GM18909 (cell line): ENCODE data around the gene MYO16.

ENCODE experiments used
- ATAC-seq: cut with Tn5 transposase; IDR thresholded peaks from one replicate; pipeline ENCODE4 v1.9.1; 2021; ENCODE audit warnings: mild to moderate bottlenecking; ENCODE audit not compliant: unreplicated experiment, poor library complexity

Gene MYO16

GRCh38 chr13:108657519-108657918 lies 28.1 kb downstream of the MYO16 start:
- no peak for ATAC-seq

GRCh38 chr13:108662528-108662927 lies 33.1 kb downstream of the MYO16 start:
- no peak for ATAC-seq

GRCh38 chr13:108663710-108664109 lies 34.3 kb downstream of the MYO16 start:
- no peak for ATAC-seq

GRCh38 chr13:108667205-108667604 lies 37.8 kb downstream of the MYO16 start:
- ATAC-seq = no peak

DNA sequence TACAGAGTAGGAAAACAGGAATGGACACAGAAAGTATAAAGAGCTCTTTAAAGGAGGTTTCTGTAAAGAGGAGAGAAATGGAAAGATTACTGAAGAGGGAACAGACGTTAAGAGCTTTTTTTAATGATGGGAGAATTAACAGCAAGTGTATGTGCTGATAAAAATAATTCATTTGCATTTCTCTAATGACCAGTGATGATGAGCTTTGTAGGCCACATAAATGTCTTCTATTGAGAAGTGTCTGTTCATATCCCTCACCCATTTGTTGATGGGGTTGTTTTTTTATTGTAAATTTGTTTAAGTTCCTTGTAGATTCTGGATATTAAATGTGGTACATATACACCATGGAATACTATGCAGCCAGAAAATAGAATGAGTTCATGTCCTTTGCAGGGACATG lies 40.0 kb downstream of the MYO16 start:
- no peak for ATAC-seq

DNA sequence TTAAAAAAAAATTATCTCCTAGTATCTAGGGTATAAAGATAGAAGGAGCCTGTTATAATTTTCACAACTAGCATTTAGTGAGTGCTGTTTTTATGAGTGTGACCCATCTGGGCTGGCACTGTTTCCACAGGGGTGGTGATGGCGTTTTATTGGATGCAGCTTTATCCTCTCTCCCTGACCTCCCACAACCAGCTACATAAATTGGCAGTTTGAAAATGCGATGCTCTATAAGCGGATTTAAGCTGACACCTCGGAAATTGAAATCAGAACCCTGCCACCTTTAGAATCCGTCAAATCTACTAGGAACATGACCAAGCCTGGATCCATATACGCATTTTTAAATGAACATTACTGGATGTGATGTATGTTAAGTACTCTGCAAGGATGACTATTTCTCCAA lies 44.9 kb downstream of the MYO16 start:
- ATAC-seq = no peak

DNA sequence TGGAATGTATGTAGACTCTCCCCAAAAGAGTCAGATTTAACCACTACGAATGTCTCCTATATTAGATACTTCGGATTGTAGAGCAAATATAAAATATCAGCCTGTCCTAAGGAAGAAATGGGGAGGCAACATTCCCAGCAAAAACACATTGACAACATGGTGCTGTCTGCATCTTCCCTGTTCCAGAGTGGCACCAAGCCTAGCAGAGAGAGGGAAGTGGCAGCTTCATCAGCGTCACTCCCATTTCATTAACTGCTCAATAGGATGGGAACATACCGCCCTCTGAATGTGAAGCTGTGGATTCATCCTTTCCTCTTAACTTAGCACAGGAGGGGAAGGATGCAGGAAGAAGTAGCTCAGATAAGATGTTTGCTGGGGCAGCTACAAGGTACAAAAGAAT lies 45.4 kb downstream of the MYO16 start:
- ATAC-seq = no peak

DNA sequence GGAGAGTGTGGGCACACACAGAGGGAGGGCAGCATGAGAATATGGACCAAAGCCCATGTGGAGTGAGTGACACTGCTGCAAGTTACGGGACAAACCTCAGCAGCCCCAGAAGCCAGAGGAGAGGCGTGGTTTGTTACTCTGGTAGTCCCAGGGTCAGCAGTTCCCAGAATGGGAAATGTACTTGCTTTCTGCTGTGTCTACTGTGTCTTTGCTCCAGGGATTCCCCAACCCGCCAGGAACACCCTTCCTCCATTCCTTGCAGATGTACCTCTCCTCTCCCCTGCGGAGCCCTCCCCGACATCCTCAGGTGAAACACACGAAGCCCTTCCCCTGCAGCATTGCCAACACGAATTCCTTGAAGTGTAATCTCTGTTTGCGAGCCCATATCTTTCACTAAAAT lies 47.2 kb downstream of the MYO16 start:
- ATAC-seq = no peak

- ATAC-seq = no peak
Measured at GRCh38 chr13:108677806-108678205, 48.4 kb downstream of the MYO16 start.

GRCh38 chr13:108680011-108680410 lies 50.6 kb downstream of the MYO16 start:
- no peak for ATAC-seq

DNA sequence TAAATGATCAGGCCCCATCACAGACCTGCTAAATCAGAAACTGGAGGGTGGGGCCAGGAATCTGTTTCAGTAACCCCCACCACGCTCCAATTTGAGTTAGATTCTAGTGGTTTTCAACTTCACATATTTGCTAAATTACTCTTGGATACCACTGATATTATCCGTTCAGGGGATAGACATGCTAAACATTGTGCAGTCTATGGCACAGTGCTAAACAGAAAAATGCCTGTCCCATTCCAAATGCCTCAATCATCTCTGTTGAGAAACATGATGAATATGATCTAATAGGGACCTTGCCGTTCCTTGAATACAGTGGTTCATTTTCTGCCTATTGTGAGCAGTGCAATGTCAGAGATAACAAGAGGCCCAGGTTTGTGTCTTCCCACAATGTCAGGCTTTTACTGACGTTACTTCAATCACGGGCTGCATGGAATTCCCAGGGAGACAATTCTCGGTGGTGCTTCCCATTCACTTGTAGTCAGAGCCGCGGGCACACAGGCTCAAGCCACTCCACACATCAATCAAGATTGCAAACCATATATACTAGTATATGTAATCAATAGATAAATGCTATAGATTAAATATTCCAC lies 52.7 kb downstream of the MYO16 start:
- ATAC-seq = no peak

- ATAC-seq = no peak
Measured at GRCh38 chr13:108682714-108683113, 53.3 kb downstream of the MYO16 start.

GRCh38 chr13:108686027-108686426 lies 56.6 kb downstream of the MYO16 start:
- no peak for ATAC-seq

DNA sequence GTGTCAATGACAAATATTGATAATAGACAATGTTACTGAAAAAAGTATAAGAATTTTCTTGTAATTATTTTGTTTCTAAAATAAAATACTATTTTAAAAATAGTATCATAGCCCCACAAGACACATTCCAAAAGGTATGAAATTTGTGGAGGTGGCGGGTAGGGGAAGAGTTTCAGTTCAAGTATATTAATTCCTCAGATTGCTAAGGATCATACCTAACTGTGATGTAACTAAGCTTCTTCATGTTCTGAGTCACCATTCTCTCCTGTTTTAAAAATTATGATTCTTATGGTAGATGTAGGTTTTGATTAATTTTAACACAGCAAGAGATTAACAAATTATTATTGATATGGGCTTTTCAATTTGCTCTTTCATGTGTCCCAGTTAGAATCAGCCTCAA lies 61.3 kb downstream of the MYO16 start:
- no peak for ATAC-seq

- no peak for ATAC-seq
Measured at GRCh38 chr13:108700422-108701170, 71.2 kb downstream of the MYO16 start.

- no peak for ATAC-seq
Measured at GRCh38 chr13:108702171-108702570, 72.8 kb downstream of the MYO16 start.

DNA sequence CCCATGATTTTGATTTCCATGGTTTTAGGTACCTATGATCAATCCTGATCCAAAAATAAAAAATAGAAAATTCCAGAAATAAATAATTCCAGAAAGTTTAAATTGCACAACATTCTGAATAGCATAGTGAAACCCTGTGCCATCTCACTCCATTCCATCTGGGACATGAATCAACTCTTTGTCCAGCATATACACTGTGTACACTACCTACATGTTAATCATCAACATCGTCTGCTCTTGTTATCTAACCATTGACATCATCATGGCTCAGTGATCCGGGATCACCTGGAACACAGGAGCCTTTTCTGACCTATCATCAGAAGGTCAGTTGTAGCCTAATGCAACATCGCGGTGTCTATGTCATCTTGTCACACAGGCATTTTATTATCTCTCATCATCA lies 75.6 kb downstream of the MYO16 start:
- no peak for ATAC-seq

DNA sequence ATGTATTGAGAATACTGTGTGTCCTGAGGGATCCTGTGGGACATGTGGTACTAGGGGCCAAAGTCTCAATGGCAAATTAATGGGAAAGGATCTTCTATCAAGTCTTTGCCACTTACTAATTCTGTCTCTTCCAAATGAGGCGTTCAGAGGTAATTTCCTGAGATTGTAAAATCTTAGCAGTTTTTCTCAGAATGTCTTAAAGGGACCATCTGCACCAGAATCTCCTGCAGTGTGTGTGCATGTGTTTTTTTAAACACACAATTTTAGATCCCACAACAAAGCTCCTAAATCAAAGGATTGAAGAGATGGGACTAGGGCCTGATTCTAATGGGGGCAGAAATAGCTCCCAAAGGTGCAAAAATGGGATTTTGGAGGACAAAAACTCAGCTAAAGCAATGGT lies 78.2 kb downstream of the MYO16 start:
- ATAC-seq = no peak

GRCh38 chr13:108708921-108709320 lies 79.5 kb downstream of the MYO16 start:
- no peak for ATAC-seq

- ATAC-seq = no peak
Measured at GRCh38 chr13:108711386-108711785, 82.0 kb downstream of the MYO16 start.

- no peak for ATAC-seq
Measured at GRCh38 chr13:108725471-108725870, 96.1 kb downstream of the MYO16 start.

DNA sequence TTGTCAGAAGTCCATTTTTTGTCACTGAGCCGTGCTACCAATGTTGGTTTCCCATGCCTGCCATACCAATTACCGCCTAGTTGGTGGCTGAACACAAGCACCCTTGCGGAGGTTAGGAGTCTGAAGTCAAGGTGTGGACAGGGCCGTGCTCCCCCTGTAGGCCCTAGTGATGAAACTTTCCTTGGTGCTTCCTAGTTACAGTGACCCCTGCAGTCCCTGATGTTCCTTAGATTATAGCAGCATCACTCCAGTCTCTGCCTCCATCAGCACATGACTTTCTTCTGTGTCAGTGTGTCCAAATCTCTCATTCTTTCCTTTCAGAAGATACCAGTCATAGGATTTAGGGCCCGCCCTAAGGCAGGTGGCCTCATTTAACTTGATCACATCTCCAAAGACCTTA lies 99.0 kb downstream of the MYO16 start:
- no peak for ATAC-seq
